ENCODE data around the gene ARRB1. TPM values are rescaled to one million over a fixed set of nuclear protein-coding genes. Genes with fewer than 3 reads are reported as not detected.

The ARRB1 gene
- total RNA-seq, 2 donors from 2014 or later, result 27.1 to 30.6 TPM

DNA sequence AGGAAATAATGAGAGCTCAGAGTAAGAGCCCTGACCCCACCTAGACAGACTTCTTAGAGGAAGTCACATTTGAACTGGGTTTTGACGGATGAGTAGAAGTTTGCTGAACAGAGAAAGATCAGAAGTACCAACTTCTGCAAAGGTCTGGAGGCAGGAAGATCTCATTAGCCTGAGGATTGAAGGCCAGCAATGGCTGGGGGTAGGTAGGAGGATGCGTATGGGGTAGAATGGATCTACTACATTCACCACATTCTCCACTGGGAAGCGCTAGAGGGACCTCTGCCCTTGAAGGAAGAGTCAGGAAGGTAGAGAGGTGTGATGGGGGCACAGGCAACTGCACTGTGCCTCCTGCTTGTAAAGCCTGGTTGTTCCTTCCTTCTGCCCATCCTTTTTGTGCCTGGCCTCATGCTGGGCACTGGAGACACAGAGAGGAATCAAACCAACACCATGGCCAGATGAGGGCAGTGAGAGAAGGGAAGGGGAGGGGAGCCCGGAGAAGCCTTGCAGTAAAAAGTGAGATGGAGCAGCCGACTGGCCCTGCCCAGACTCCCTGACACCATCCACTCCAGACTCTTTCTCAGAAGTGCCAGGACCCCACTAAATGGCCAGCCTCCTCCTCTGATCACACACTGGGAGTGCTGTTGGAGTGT is 106.0 kb downstream of the ARRB1 start:
- TF ChIP-seq, protein P1, sequence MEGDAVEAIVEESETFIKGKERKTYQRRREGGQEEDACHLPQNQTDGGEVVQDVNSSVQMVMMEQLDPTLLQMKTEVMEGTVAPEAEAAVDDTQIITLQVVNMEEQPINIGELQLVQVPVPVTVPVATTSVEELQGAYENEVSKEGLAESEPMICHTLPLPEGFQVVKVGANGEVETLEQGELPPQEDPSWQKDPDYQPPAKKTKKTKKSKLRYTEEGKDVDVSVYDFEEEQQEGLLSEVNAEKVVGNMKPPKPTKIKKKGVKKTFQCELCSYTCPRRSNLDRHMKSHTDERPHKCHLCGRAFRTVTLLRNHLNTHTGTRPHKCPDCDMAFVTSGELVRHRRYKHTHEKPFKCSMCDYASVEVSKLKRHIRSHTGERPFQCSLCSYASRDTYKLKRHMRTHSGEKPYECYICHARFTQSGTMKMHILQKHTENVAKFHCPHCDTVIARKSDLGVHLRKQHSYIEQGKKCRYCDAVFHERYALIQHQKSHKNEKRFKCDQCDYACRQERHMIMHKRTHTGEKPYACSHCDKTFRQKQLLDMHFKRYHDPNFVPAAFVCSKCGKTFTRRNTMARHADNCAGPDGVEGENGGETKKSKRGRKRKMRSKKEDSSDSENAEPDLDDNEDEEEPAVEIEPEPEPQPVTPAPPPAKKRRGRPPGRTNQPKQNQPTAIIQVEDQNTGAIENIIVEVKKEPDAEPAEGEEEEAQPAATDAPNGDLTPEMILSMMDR (IDR thresholded peaks at IDR 0.05), result no peak
- Histone ChIP-seq H3K27me3 (replicated peaks; ENCODE audit: insufficient read depth) (peaks cover 1% of the 10 kb centered on the region), H3K4me3 (no peak overlapping the region), H3K36me3 (no peaks in the 10 kb centered on the region), H3K27ac (no peak overlapping the region), H3K9me3 (no peaks in the 10 kb centered on the region), H3K4me1 (ENCODE audit: control insufficient read depth in 1 of 2, low read depth in 2 of 2) (peaks cover 4 to 19% of the 10 kb centered on the region in 2 donors)
- no peak for ATAC-seq (ENCODE audit: insufficient number of reproducible peaks, low FRiP score, low read depth)
- DNase-seq (ENCODE audit: low spot score), result no peak

DNA sequence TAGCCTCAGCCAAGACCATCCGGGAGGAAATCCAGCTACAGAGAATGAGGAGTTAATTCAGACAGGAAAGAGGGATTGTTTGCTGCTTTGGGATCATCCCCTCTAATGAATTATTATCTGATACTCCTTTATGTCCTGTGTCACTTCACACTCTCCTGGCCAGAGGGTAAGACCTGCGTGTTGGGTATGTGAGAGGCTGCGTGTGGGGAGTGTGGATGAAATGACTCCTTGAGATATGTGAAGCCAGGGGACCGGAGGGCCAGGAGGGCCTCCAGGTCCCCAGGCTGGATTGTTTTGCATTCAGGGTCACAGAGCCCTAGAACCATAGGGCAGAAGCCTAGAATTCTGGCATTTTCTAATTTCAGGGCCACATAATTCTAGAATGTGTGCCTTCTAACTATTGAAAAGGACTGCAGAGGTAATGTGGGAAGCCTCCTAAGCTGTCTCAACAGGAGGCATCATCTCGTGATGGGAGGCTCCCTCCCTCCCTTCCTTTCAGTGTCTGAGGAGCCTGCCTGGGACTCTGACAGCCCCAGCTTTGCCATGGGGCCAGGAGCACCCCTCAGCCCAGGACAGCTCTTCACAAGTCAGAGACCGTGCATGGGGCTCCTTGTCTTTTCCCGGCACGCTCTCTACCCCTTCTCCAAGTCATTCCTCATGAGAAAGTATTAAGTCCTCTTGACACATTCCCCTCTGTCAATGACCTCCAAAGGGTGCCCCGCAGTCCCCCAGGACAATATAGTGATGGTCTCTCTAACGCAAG is 107.2 kb downstream of the ARRB1 start:
- ATAC-seq (ENCODE audit: insufficient number of reproducible peaks, low FRiP score, low read depth), result no peak
- Histone ChIP-seq H3K27me3 (replicated peaks; ENCODE audit: insufficient read depth) (peaks cover 8% of the 10 kb centered on the region), H3K4me1 (ENCODE audit: control insufficient read depth in 1 of 2, low read depth in 2 of 2) (peaks cover 7 to 25% of the 10 kb centered on the region in 2 donors), H3K9me3 (no peaks in the 10 kb centered on the region), H3K36me3 (no peaks in the 10 kb centered on the region), H3K27ac (no peak overlapping the region), H3K4me3 (no peak overlapping the region)
- TF ChIP-seq, protein P1 (IDR thresholded peaks at IDR 0.05), result no peak
- DNase-seq (ENCODE audit: low spot score), result no peak

DNA sequence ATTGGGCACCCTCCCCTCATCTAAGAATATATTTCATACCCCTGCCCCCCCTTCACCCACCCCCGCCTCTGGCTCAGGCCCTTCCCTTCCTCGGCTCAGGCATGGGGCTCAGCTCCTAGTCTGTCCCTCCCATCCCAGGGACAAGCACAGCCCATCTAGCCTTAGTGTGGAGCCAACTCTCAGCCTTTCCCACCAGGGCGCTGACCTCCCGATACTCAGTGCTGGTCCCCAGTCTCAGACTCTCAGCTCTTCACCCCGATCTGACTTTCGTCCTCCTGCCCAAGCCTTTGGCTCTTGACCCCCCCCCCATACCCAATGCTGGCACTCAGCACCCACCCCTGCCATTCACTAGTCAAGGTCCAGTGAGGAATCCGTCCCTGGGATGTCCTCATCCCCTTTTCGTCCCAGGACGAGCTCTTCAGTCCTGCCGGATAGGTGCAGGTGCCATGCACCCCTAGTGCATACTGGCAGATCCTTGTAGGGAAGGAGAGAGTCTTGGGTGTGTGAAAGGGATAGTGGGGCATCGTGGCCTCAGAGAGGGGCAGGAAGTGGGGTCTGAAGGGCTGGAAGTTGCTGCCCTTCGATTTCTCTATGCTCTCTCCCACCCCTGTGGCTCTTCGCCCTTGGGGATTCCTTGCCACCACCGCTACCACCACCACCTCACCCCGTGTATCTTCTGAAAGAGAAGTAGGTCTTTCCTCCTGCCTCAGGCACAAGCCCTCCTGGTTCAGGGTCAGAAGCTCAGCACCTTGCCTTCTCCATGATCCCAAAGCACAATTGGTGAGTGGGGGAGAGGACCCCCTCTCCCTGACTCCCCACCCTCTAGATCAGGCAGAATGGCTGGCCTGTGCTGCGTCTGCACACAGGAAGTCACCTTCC is 108.5 kb downstream of the ARRB1 start:
- H3K4me1 ChIP-seq (ENCODE audit: control insufficient read depth in 1 of 2, low read depth in 2 of 2), result peaks cover 7 to 21% of the 10 kb centered on the region in 2 donors
- no peaks in the 10 kb centered on the region for H3K9me3 ChIP-seq
- peaks cover 8% of the 10 kb centered on the region for H3K27me3 ChIP-seq (replicated peaks; ENCODE audit: insufficient read depth)
- DNase-seq (ENCODE audit: low spot score), result no peak
- no peak overlapping the region for H3K4me3 ChIP-seq
- no peak overlapping the region for H3K27ac ChIP-seq
- TF ChIP-seq, protein P1 (IDR thresholded peaks at IDR 0.05), result no peak
- ATAC-seq (ENCODE audit: insufficient number of reproducible peaks, low FRiP score, low read depth), result no peak
- no peaks in the 10 kb centered on the region for H3K36me3 ChIP-seq

DNA sequence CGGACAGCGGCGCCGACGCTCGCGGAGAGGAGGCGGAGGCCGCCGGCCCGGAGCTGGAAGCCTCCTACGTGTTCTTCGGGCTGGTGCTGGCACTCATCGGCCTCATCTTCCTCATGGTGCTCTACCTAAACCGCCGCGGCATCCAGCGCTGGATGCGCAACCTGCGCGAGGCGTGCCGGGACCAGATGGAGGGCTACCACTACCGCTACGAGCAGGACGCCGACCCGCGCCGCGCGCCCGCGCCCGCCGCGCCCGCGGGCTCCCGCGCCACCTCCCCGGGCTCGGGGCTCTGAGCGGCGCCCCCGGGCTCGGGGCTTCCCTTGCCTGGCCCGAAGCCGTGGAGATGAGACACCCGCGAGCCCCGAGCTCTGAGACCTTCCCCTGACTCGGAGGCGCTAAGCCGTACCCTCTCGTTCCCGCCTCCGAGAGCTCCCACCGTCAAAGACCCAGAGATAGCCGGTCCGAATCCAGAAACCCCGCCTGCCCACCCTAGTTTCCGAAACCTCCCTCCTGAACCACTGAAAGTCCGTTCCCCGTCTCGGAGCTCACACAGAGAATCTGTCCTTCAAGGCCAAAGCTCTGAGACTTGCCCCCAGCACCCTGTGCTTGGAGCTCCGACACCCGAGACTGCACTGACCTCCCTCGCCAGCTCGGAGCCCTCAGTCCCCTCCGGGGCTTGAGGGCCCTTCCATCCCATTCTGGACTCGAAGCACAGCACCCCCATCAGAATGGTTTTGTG is 109.4 kb downstream of the ARRB1 start:
- H3K9me3 ChIP-seq, result no peaks in the 10 kb centered on the region
- TF ChIP-seq, protein P1 (IDR thresholded peaks at IDR 0.05), result no peak
- peak overlapping the region; percentile 64 for H3K4me3 ChIP-seq
- no peak overlapping the region for H3K27ac ChIP-seq
- peaks cover 8% of the 10 kb centered on the region for H3K27me3 ChIP-seq (replicated peaks; ENCODE audit: insufficient read depth)
- DNase-seq (ENCODE audit: low spot score) (no peak), ATAC-seq (ENCODE audit: insufficient number of reproducible peaks, low FRiP score, low read depth) (no peak)
- peaks cover 7 to 21% of the 10 kb centered on the region in 2 donors for H3K4me1 ChIP-seq (ENCODE audit: control insufficient read depth in 1 of 2, low read depth in 2 of 2)
- H3K36me3 ChIP-seq, result no peaks in the 10 kb centered on the region
